HG02763 (cell line): Measurements from ENCODE around the gene FAM222B.
"Not testable (repeated sequence)": the region's sequence is repeated elsewhere in the genome, so short reads cannot be mapped to it uniquely, and the experiment has no call there.

ENCODE experiments used
- ATAC-seq: cut with Tn5 transposase; IDR thresholded peaks from one replicate; pipeline ENCODE4 v1.9.1; 2021; ENCODE audit warnings: mild to moderate bottlenecking, moderate library complexity; ENCODE audit not compliant: unreplicated experiment

FAM222B gene, protein sequence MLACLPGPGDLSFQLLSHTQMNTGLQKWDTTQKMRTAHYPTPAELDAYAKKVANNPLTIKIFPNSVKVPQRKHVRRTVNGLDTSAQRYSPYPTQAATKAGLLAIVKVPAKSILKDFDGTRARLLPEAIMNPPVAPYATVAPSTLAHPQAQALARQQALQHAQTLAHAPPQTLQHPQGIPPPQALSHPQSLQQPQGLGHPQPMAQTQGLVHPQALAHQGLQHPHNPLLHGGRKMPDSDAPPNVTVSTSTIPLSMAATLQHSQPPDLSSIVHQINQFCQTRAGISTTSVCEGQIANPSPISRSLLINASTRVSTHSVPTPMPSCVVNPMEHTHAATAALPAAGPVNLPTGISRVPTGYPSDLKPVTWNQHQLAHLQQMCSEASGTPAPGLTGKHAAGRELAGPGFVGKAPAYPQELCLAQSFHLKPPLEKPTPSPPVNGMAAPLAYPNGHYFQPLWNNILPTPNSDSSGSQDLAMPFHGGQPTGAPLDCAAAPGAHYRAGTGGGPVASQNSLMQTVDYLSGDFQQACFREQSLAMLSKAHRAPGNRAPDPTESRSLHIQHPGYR

DNA sequence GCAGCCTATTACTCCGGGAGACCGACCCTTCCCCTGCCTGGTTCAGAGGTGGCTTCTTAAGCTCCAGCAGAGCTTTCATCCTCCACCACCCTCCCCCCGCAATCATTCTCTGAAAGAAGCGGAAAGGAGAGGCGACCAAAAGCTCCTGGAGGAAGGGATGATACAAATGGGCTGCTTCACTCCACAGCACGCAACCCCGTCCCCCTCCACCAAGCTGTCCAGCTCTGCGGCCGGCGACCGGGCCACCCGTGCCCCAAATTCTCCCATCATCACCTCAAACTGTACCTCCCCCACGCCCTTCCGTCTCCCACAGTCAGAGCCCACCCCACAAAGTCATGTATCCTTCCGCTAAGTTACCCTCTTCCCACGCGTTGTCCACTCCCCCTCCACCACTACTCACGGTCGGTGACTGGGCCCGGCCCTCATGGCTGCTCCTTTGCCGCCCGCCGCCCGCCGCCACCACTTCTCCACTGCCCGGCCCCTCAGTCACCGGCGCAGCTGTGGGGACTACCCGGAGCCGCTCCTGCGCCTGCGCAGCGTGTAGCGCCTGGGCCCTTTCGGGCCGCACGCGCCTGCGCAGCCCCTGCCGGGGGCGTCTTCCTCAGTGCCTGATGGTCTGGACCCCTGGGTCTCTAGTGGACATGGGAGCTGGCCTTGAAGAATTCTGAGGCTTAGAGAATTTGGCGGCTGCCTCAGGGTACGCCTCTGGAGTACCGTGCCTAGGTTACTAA lies at the start of gene FAM222B:
Gene FAM222B (minus strand): TSS at position 509 of the 731 bp plus-strand sequence. CDS start 76,123 bp downstream, outside the sequence.
- peak; percentile 88 for ATAC-seq

DNA sequence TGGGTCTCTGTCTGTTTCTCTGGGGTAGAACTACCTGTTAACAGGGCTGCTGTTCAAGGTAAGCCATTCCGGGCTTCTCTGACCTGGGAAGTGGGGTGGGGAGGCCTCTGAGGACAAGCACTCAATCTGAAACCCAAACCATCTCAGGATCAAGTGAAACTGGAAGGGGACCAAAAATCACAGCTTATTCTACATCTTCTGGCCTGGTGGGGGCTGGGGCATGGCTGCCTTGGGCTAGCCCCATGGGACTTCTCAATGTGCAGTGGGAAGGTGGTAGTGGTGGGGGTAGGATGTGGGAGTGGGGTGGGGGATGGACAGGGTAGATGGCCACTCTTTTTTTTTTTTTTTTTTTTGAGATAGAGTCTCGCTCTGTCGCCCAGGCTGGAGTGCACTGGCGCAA lies 49.4 kb upstream of the FAM222B start:
- ATAC-seq = no peak

DNA sequence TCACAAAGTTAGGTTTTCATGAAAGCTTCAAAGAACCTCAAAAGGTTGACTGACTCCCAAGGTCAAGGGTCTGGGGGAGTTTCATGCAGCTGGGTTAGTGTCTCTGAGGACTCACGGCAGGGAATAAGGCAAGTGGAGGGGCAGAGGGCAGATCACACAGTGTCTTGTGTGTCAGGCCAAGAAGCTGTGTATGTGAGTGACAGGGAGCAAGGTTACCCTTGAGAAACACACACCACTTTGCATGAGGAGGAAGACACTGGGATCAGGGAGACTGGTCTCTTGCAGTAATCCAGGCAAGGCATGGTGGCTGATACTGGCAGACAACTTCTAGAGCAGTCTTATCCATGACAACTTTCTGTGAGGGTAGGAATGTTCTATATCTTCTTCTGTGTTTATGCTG lies 48.6 kb upstream of the FAM222B start:
- no peak for ATAC-seq

DNA sequence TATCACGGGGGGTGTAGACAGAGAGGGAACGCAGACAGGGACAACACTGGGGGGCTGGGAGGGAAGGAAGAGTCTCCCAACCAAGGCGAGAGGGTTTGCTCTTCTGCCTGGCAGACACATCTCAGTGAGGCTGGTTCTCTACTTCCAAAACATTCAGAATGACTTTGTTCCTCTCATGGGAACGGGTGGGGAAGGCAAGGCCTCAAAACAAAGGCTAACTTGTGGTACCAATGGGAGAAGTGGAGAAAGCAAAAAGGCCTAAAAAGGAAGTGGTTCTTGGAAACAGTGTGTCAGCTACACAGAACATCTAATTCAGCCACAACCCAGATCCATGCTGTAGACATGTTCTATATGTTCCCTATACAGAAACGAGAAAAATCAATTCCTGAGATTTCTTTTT lies 47.4 kb upstream of the FAM222B start:
- ATAC-seq = no peak

DNA sequence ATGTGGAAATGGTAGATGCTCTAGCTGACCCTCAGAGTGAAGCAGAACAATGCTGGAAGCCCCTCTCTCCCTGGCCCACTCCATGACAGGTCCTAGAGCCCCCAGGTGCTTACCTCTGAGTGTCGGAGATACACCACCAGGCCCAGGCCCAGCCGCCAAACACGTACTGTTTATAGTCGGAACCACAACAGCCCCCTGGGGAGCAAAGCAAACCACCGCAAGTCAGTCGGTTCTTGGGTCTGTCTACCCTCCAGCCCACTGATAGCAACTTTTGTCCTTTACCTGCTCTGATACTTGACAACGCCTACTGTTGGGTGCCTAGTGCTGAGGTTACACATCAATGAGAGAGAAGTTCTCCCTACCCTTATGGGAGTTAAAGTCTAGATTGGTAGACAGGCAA lies 46.2 kb upstream of the FAM222B start:
- ATAC-seq = no peak

DNA sequence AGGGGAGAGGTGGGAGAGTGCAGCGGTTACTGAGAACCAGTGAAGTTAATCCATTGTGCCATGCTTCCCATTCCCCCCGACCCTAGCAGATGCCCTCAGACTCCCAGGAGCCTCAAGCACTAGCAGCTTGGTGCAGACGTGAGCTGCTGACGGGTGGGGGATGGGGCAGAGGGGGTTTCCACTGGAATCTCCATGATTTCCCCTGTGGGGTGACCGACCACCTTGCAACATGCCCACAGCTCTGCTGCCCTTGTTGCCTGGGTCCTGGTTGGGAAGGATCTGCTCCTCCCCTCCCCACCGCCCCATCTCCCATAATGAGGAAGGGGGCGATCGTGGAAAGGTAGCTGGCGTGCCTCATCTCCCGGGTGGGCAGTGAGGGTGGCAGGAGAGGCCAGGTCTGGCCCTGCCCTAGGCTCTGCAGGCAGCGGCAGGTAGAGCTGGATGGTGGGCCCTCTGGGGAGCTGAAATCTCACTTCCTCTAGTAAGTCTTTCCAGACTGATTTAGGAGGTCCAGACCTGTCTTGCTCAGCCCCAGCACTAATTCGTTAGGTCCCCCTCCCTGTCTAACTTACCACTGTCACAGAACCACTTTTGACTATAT lies 45.4 kb upstream of the FAM222B start:
- no peak for ATAC-seq

DNA sequence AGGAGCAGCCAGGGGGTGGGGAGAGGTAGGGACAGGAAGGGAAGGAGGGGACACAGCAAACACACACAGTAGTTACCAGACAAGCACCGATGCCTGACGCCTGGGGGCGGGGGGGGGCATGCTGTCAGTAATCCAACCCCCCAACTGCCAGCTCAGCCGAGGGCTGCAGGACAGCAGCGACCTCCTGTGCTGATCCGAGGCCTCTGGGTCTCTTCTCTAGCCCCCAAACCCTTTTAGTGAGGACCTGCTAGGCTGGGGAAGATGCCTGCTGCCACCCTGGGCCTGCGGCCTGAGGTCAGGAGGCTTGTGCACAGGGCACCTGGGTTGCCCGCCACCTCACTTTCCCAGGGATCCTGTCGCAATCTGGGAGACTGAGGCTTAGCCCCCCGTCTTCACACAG lies 43.4 kb upstream of the FAM222B start:
- no peak for ATAC-seq

DNA sequence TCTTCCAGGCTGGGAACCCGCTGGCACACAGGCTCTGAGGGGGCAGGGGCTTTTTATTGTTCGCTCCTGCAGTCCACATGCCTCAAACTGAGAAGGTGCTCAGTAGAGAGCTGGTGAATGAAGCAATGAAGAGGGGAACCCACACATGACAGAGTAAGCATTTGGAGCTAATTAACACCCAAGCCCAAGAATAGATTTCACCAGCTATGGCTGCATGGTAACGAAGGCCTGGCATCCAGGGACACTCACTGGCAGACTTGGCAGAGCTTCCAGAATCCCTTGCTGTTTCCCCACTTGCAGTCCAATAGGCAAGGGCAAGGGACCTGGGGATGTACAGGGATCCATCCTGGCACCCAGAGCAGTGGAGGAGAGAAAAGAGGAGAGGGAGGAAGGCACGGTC lies 42.8 kb upstream of the FAM222B start:
- ATAC-seq = no peak

DNA sequence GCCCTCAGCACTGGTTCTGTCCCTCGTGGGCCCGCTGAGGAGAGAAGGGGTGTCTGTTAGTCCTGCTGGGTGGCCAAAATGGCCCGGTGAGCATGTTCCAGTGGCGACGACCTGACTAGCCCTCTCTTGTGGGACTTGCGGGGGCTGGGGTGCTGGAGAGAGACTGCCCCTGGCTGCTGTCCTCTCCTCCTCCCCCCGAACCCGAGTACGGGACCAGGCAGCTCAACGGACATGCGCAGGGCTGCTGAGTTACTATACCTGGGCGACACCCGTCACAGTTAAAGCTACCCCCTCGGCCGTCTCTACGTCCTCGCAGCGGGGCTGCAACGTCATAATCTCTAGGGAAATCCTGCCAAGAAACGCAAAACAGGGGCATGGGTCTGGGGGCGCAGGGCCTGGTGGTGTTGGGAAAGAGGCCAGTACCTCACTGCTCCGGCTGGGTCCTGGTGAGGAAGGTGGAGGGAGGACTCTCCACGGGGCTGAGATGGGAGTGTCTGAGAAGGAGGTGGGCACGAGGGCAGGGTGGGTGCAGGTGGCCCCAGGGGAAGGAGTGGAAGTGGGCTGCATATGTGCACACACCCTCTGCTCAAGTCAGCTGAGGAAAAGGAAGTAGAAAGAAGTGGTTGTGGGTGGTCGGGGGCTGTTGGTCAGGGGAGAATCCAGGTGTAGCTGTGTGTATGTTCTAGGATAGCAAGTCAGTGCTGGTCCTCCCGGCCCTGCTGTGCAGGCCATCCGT lies 41.5 kb upstream of the FAM222B start:
- no peak for ATAC-seq

DNA sequence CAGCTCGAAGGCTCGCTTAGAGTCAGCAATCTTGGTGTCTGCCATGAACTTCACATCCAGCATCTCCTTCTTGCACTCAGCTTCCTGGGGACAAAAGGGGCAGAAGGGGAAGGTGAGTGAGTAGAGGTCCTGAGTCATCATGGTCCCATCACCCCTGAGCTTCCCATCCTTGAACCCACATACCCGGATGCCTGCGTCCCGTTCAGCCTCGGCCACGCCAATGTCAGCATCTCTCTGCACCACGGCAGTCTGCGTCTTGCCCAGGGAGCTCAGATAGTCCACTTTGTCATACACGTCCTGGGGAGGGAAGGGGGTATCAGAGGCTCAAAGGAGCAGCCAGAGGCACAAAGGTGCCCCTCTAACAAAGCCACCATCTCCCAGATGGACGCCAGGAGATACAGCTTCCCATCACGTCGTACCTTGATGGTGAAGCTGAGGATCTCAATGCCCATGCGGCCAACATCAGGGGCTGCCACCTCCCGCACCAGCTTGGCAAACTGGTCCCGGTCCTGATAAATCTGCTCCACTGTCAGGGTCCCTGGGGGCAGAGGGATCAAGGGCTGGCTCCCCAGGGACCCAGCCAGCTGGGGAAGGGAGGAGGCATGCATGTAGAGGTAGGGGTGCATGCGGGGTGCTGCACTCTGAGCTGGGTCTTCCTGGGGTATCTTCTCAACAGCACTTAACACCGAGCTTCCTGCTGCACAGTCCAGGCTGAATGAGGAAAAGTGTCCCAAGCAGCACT lies 39.7 kb upstream of the FAM222B start:
- ATAC-seq = no peak

DNA sequence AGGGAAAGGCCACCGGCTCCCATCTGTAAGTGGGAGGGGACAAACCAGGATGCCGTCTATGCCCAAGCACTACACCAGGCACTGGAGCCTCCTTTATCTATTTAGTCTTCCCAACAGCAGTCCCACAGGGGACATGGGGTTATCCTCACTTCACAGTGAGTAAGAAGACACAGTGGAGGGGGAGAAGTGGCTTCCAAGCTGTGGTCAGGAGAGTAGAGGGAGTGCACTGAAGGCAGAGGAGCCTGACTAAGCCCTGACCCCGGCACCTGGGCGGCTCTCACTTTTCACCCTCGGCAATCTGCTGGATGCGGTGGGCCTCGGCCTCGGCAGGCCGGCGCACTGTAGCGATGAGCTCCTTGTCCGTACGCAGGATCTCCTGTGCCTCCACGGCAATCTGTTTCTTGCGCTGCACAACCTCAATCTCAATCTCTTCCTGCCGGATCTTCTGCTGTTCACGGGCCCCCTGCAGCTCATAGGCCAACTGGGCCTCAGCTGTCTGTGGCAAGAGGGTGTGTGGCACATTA lies 39.0 kb upstream of the FAM222B start:
- ATAC-seq = no peak

DNA sequence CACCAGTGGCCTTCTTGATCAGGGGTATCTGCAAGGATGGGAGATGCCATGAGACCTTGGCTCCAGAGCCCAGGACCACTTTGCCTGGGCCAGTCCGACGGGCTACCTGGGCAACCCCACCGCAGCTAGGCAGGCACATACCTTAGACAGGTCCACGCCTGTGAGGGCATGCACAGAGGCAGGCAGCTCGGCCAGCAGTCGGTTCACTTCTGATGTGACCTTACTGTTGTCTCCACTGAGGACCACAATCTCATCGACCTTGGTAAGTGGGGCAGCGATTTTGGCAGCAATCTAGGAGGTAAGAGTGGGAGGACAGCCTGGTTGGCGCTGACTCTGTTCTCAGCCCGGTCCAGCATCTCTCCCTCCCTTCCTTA lies 38.0 kb upstream of the FAM222B start:
- ATAC-seq = no peak

DNA sequence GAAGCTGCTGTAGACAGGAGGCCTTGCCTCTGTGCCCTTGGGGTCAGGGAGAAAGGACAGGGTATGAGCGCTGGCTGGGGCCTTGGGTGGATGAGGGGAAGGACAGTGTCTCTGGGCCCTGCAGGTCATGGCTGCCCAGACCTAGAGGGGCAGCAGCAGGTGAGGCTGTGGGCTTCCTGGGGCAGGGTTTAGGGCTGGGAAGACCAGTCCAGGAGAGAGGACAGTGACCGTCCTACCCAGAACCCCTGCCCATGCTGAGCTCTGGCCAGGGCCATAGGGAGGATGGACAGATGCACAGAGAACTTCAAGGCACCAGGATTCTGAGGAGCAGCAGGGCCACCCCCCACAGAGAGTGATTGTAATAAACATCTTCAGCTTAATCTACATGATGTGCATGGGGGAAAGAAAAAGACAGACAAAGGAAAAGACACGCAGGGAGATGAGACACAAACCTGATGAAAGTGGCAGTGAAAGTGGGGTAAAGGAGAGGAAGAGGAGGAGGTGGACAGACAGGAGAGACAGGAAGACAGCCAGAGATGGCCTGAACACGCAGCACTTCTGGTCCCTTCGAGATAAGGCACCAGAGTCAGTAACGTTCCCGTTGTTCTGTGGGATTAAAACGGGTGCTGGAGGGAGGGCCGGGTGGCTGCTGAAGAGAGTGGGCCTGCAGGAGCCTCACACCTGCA lies 37.4 kb upstream of the FAM222B start:
- no peak for ATAC-seq

DNA sequence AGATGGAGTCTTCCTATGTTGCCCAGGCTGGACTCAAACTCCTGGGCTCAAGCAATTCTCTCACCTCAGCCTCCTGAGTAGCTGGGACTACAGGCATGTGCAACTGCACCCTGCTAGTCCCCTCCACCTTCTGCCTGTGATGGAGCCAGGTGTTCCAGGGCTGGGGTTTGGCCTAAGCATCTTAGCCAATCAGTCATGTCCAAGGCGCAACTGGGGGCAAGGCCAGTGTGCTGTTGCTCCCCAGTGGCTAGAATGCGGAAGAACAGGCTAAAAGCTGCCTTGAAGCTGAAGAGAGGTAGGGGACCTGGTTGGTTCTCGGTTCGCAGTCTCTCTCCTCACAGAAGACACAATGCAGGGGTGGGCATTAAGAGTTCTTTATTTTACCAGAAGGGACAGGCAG lies 36.4 kb upstream of the FAM222B start:
- no peak for ATAC-seq

DNA sequence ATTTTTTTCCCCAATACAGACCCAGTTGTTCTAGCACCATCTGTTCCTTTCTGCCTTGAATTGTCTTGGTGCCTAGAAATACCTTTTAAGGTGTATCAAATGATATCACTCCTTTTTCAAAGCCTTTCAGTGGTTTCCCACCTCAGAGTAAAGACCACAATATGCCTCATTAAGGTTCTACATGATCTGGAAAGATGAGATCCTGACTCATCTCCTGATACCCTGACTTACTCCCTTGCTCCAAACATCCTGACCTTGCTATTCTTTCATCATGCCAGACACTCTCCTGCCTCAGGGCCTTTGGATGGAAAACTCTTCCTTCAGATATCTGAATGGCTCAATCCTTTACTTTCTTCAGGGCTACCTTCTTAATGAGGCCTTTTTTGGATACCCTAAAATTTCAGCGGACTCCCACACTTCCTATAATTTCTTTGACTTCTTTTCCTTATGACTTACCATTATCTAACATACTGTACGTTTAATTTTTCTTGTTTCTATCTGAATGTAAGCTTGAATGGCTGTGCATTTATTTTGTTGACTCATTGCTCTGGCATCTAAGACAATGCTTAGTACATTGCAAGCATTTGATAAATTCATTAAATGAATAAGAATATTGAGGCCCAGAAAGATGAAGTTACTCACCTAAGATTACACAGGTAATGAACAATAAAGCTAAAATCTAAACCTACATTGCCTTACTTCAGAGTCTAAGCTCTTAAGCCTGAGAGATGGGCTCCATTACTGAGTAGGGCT lies 35.7 kb upstream of the FAM222B start:
- ATAC-seq = no peak

DNA sequence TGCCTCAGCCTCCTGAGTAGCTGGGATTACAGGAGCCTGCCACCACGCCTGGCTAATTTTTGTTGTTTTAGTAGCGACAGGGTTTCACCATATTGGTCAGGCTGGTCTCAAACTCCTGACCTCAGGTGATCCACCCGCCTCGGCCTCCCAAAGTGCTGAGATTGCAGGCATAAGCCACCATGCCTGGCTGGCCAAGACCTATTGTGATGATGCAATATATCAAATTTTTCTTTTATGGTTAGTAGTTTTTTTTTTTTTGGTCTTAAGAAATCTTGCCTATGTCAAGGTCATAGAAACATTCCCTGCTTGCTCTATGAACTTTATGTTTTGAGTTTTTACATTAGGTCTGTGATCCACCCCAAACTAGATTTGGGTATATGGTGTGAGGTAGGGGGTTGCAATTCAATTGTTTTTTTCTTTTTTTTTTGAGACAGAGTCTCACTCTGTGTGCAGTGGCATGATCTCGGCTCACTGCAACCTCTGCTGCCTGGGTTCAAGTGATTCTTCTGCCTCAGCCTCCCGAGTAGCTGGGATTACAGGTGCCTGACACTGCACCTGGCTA lies 34.6 kb upstream of the FAM222B start:
- not testable (repeated sequence) for ATAC-seq

DNA sequence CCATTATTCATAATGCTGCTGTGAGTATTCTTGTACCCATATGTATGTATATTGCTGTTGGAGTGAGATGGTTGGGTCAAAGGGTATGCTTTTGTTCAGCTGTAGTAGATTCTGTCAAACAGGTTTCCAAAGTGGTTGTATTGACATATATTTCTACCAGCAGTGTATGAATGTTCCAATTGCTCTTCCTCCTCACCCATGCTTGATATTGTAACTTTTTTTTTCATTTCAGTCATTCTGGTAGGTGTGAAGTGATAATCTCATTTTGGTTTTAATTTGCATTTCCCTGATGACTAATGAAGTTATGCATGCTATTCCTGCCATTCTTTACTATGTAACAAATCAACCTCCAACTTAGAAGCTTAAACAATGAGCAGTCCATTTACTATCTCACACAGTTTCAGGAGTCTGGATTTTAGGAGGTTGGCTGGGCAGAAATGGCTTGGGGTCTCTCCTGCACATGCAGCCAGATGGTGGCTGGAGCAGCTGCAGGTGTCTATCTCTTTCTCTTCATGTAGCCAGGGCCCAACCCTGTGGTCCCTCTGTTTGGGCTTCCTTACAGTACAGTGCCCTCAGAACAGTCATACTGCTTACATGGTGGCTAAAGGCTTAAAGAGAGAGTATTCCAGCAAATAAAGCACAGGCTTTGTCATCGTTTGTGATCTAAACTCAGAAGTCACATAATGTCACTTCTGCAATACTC lies 33.4 kb upstream of the FAM222B start:
- no peak for ATAC-seq

DNA sequence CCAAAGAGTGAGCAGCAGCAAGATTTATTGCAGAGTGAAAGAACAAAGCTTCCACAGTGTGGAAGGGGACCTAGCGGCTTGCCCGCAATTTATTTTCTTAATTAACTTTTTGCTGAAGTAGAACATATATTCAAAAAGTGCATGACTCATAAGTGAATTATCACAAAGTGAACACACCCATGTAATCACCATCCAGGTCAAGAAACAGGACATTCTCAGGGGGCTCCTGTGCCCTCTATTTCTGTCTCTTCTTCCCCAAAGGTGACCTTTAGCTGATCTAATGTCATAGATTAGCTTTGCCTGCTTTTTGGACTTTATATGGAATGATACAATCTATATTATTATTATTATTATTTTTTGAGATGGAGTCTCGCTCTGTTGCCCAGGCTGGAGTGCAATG lies 32.2 kb upstream of the FAM222B start:
- ATAC-seq = no peak
